PC-9 (cell line): Measurements from ENCODE around the gene TRIM7. TPM values are rescaled to one million over a fixed set of nuclear protein-coding genes. Genes with fewer than 3 reads are reported as not detected.
"Not testable (repeated sequence)": the region's sequence is repeated elsewhere in the genome, so short reads cannot be mapped to it uniquely, and the experiment has no call there.

Experiments
- BruUV-seq: library from RNA; stranded (reverse); fragments of 400-500 nt; replicated peaks from 2 replicates; lab custom pipeline; 2021; lab: Mats Ljungman, UMichigan
- CTCF ChIA-PET: fragments of 300-600 bp; sonication (Branson Sonifier 250); formaldehyde crosslinking; loops from one replicate; lab custom pipeline; 2022; ENCODE audit warnings: antibody characterized with exemption; lab: Charles Lee
- POLR2A ChIA-PET: fragments of 300-600 bp; sonication (Branson Sonifier 250); formaldehyde crosslinking; loops from one replicate; lab custom pipeline; 2022; ENCODE audit warnings: antibody characterized with exemption; ENCODE audit not compliant: unreplicated experiment; lab: Charles Lee
- DNase-seq, 2 experiments: peaks; one replicate each; pipeline versions ENCODE4 v3.0.0 to v3.0.0-alpha.2; 2015 to 2022; ENCODE audit warnings: mixed read lengths in 1 of 2
- H2AFZ ChIP-seq: fragments of 200-600 bp; sonication (generic); 2 replicates; pipeline ENCODE4 v1.8.1; 2017; ENCODE audit warnings: antibody characterized with exemption
- H3F3A ChIP-seq: fragments of 200-600 bp; sonication (generic); 2 replicates; pipeline ENCODE4 v1.8.1; 2017; ENCODE audit warnings: antibody characterized with exemption, mild to moderate bottlenecking, low read depth; ENCODE audit not compliant: insufficient read depth
- H3K27ac ChIP-seq: fragments of 200-600 bp; sonication (generic); 2 replicates; pipeline ENCODE4 v1.6.1; 2016; ENCODE audit warnings: mixed run types
- H3K27me3 ChIP-seq: fragments of 200-600 bp; sonication (generic); 2 replicates; pipeline ENCODE4 v1.6.1; 2016; ENCODE audit warnings: low read depth, mixed run types; ENCODE audit not compliant: insufficient read depth
- H3K36me3 ChIP-seq: fragments of 200-600 bp; sonication (generic); 2 replicates; pipeline ENCODE4 v1.6.1; 2016; ENCODE audit warnings: low read depth, mixed run types
- H3K4me1 ChIP-seq: fragments of 200-600 bp; sonication (generic); replicated peaks from 2 replicates; pipeline ENCODE4 v1.6.1; 2016; ENCODE audit warnings: mixed run types; ENCODE audit not compliant: insufficient read depth
- H3K4me2 ChIP-seq: fragments of 200-600 bp; sonication (generic); 2 replicates; pipeline ENCODE4 v1.6.1; 2017; ENCODE audit warnings: mixed run types
- H3K4me3 ChIP-seq: fragments of 200-600 bp; sonication (generic); 2 replicates; pipeline ENCODE4 v1.6.1; 2016; ENCODE audit warnings: mixed run types
- H3K79me2 ChIP-seq: fragments of 200-600 bp; sonication (generic); 2 replicates; pipeline ENCODE4 v1.6.1; 2017; ENCODE audit warnings: low read depth, mixed run types
- H3K9me2 ChIP-seq: fragments of 200-600 bp; sonication (generic); 2 replicates; pipeline ENCODE4 v1.8.1; 2017; ENCODE audit warnings: mild to moderate bottlenecking; ENCODE audit not compliant: insufficient read depth
- H3K9me3 ChIP-seq: fragments of 200-600 bp; sonication (generic); 2 replicates; pipeline ENCODE4 v1.8.1; 2016; ENCODE audit warnings: low read depth; ENCODE audit not compliant: insufficient read depth
- H4K20me1 ChIP-seq: fragments of 200-600 bp; sonication (generic); 2 replicates; pipeline ENCODE4 v1.8.1; 2017; ENCODE audit not compliant: insufficient read depth
- CTCF ChIP-seq: fragments of 200-600 bp; sonication (generic); conservative IDR thresholded peaks from 2 replicates; pipeline ENCODE4 v1.6.1; 2017; ENCODE audit warnings: mixed run types, antibody characterized with exemption, mild to moderate bottlenecking, moderate library complexity
- EZH2 ChIP-seq: fragments of 200-600 bp; sonication (generic); IDR thresholded peaks from 2 replicates; pipeline ENCODE4 v1.8.0; 2017; ENCODE audit warnings: antibody characterized with exemption, low read depth
- intact Hi-C: fragments of 100-400 bp; cut with micrococcal nuclease; formaldehyde crosslinking; loops from one replicate; pipeline ENCODE4 v1.10.0; 2022; ENCODE audit not compliant: unreplicated experiment
- total RNA-seq: library from RNA; stranded (reverse); gene quantifications from 2 replicates; pipeline ENCODE4 v1.2.3, GENCODE V29; 2021

The TRIM7 gene
- total RNA-seq, 1 experiment from 2014 or later: 9.2 TPM

GRCh38 chr5:181217111-181217802 is 12.3 kb upstream of the TRIM7 start:
- Histone ChIP-seq H3K36me3 (no peaks in the 10 kb centered on the region), H2AFZ (peak overlapping the region; percentile 82), H3K9me2 (no peaks in the 10 kb centered on the region), H3K4me1 (peaks cover 7% of the 10 kb centered on the region; the same call in 1 of the 2 replicates), H3K27me3 (no peaks in the 10 kb centered on the region), H3F3A (peaks cover 58% of the 10 kb centered on the region), H3K27ac (peak overlapping the region; percentile 25), H3K9me3 (no peaks in the 10 kb centered on the region), H3K4me2 (peak overlapping the region; percentile 72), H3K4me3 (peak overlapping the region; percentile 70), H3K79me2 (no peaks in the 10 kb centered on the region), H4K20me1 (peaks cover 5% of the 10 kb centered on the region)
- peak; percentile 57 to 69 for DNase-seq
- POLR2A ChIA-PET: no interaction called here
- TF ChIP-seq EZH2 (no peak), CTCF (no peak; the same call in 1 of the 2 replicates)
- BruUV-seq: no TSS peak
- CTCF ChIA-PET: no interaction called here
- intact Hi-C loops: no loop called here

DNA sequence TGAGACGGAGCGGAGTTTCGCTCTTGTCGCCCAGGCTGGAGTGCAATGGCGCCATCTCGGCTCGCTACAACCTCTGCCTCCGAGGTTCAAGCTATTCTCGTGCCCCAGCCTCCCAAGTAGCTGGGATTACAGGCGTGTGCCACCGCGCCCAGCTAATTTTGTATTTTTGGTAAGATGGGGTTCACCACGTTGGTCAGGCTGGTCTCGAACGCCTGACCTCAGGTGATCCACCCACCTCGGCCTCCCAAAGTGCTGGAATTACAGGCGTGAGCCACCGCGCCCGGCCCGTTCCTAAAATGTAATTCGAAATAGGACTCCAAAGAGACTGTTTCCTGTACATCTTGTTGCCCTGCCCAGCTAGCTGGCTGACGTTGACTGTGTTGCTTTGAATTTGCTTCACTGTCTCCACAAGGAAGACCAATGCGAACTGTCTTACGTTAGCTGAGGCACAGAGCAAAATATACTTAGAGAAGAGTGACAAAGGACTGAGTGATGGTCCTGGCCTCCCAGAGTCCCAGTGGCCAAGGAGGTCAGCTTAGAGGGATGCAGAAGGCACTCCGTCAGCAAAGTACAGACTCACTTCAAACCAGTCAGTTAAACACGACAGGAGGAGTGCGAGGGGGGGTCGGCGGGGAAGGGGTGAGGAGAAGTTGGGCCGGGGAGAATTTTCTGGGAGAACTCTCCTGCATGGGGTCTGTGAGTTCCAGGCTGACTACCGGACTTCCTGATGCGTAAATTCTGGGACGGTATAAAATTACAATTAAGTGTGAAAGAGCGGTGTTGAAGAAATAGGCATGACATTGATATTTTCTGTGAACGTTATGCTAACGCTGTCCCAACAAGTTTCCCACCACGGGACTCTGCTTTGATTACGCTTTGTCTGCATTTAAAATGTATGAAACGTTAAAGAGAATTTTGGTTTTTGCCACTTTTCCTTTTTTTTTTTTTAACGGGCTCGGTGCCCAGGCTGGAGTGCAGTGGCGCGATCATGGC is 11.3 kb upstream of the TRIM7 start:
- H3K9me2 ChIP-seq: no peaks in the 10 kb centered on the region

GRCh38 chr5:181214249-181214648 is 9.3 kb upstream of the TRIM7 start:
- intact Hi-C loops, H3K36me3 ChIP-seq, H2AFZ ChIP-seq, H3K4me3 ChIP-seq, H3K4me2 ChIP-seq, H3K4me1 ChIP-seq, DNase-seq, BruUV-seq, H4K20me1 ChIP-seq, H3K9me3 ChIP-seq, CTCF ChIA-PET, H3K27ac ChIP-seq, POLR2A ChIA-PET, H3K79me2 ChIP-seq, H3K27me3 ChIP-seq, H3K9me2 ChIP-seq: not testable (repeated sequence)
- H3F3A ChIP-seq: peaks cover 49% of the 10 kb centered on the region

More for the DNA sequence above, 11.3 kb upstream of the TRIM7 start:
- TF ChIP-seq CTCF (no peak), EZH2 (no peak)
- H3K4me1 ChIP-seq: peaks cover 7% of the 10 kb centered on the region; the same call in 1 of the 2 replicates
- peak overlapping the region; percentile 56 for H3K4me3 ChIP-seq
- no peaks in the 10 kb centered on the region for H3K9me3 ChIP-seq
- DNase-seq: peak; percentile 45 to 70
- H3K27me3 ChIP-seq: no peaks in the 10 kb centered on the region
- no peaks in the 10 kb centered on the region for H3K36me3 ChIP-seq
- H3F3A ChIP-seq: peaks cover 55% of the 10 kb centered on the region
- peak overlapping the region; percentile 46 for H2AFZ ChIP-seq
- intact Hi-C loops: no loop called here
- CTCF ChIA-PET: interaction anchor here (0.6 kb wide), 1 partner anchor 11 kb away, joined by 13 read pairs; the partner anchor contains the start of gene TRIM7
- peak overlapping the region; percentile 72 for H3K4me2 ChIP-seq
- H3K79me2 ChIP-seq: no peaks in the 10 kb centered on the region
- peak overlapping the region; percentile 20 for H3K27ac ChIP-seq
- BruUV-seq: no TSS peak
- H4K20me1 ChIP-seq: peaks cover 5% of the 10 kb centered on the region
- POLR2A ChIA-PET: interaction anchor here (0.6 kb wide), 4 partner anchors 8 to 79 kb away, joined by 4 to 17 read pairs (median 8); no protein-coding TSS in a partner anchor
